GM12878 (cell line): ENCODE data around the gene SH2D2A. TPM values are rescaled to one million over a fixed set of nuclear protein-coding genes. Genes with fewer than 3 reads are reported as not detected.

Experiments used
- ATAC-seq: fragments of 200-7000 bp; cut with Tn5 transposase; 3 replicates; pipeline ENCODE4 v1.9.1; 2020; ENCODE audit warnings: mild to moderate bottlenecking, moderate library complexity
- BruUV-seq: library from RNA; stranded (reverse); fragments of 400-500 nt; replicated peaks from 2 replicates; lab custom pipeline; 2021; lab: Mats Ljungman, UMichigan
- CTCF ChIA-PET: fragments of 300-600 bp; sonication (Branson Sonifier 250); formaldehyde crosslinking; extraction: SDS; loops from one replicate; lab custom pipeline; 2021; ENCODE audit warnings: inconsistent platforms; lab: Yijun Ruan, JAX
- POLR2A ChIA-PET: fragments of 350-600 bp; formaldehyde crosslinking; extraction: SDS; loops from one replicate; lab custom pipeline; 2021; ENCODE audit warnings: inconsistent platforms; lab: Charles Lee
- RAD21 ChIA-PET: fragments of 300-600 bp; sonication (Branson Sonifier 250); formaldehyde crosslinking; loops from one replicate; lab custom pipeline; 2023; ENCODE audit warnings: antibody characterized with exemption; ENCODE audit not compliant: unreplicated experiment; lab: Charles Lee
- SMC1A ChIA-PET: fragments of 300-600 bp; sonication (Branson Sonifier 250); formaldehyde crosslinking; loops from one replicate; lab custom pipeline; 2023; ENCODE audit not compliant: unreplicated experiment, uncharacterized antibody; lab: Charles Lee
- DNase-seq: peaks from one replicate; pipeline ENCODE4 v3.0.0-alpha.2; 2011; ENCODE audit warnings: low read depth, low spot score
- FAIRE-seq: peaks from 3 replicates; lab custom pipeline; 2011; peaks lifted over from hg19 to GRCh38; lab: Jason Lieb, UNC
- H2AFZ ChIP-seq: 2 replicates; pipeline ENCODE4 v1.6.0; 2011; ENCODE audit warnings: low read depth, low read length, control low read depth; ENCODE audit not compliant: control insufficient read depth
- H3K27ac ChIP-seq: 2 replicates; pipeline ENCODE4 v1.5.1; 2011; ENCODE audit warnings: control low read depth; ENCODE audit not compliant: control insufficient read depth, insufficient read depth
- H3K27me3 ChIP-seq, 2 experiments: replicated peaks in 1 of 2; 2 replicates each; pipeline versions ENCODE4 v1.6.0 to v1.6.1; 2011; ENCODE audit warnings: low read length in 1 of 2; ENCODE audit not compliant: control insufficient read depth in 2 of 2, insufficient read depth in 2 of 2
- H3K36me3 ChIP-seq, 2 experiments: 2 replicates each; pipeline ENCODE4 v1.5.1; 2011; ENCODE audit warnings: low read length in 1 of 2; ENCODE audit not compliant: control insufficient read depth in 2 of 2, insufficient read depth in 2 of 2
- H3K4me1 ChIP-seq: 2 replicates; pipeline ENCODE4 v1.6.1; 2011; ENCODE audit warnings: mild to moderate bottlenecking, low read length, moderate library complexity, mixed read lengths; ENCODE audit not compliant: control insufficient read depth, insufficient read depth
- H3K4me2 ChIP-seq: 2 replicates; pipeline ENCODE4 v1.6.0; 2011; ENCODE audit warnings: control low read depth; ENCODE audit not compliant: control insufficient read depth, insufficient read depth
- H3K4me3 ChIP-seq: fragments of 200-600 bp; sonication (generic); 2 replicates; pipeline ENCODE4 v1.5.1; 2016
- H3K79me2 ChIP-seq: 2 replicates; pipeline ENCODE4 v1.6.0; 2011; ENCODE audit warnings: low read length; ENCODE audit not compliant: control insufficient read depth, insufficient read depth
- H3K9ac ChIP-seq: 2 replicates; pipeline ENCODE4 v1.8.0; 2011; ENCODE audit warnings: low read length, control low read depth, mixed read lengths; ENCODE audit not compliant: control insufficient read depth, insufficient read depth
- H3K9me3 ChIP-seq: replicated peaks from 3 replicates; pipeline ENCODE4 v1.5.1; 2011; ENCODE audit warnings: mild to moderate bottlenecking, low read length; ENCODE audit not compliant: control insufficient read depth, insufficient read depth
- H4K20me1 ChIP-seq: 2 replicates; pipeline ENCODE4 v1.6.0; 2011; ENCODE audit not compliant: control insufficient read depth, insufficient read depth
- ASH2L ChIP-seq: fragments of 300-600, 200-600 bp; sonication (generic); IDR thresholded peaks from 2 replicates; pipeline ENCODE4 v1.6.1; 2017; ENCODE audit warnings: low read depth, mild to moderate bottlenecking, borderline replicate concordance
- CHD1 ChIP-seq: IDR thresholded peaks from 2 replicates; pipeline ENCODE4 v1.6.1; 2012; ENCODE audit warnings: low read depth, low read length, improper control_type of control experiment
- E4F1 ChIP-seq: fragments of 450-650 bp; IDR thresholded peaks from 2 replicates; pipeline ENCODE4 v1.6.1; 2018; ENCODE audit warnings: borderline replicate concordance, mild to moderate bottlenecking; ENCODE audit not compliant: partially characterized antibody
- HDAC2 ChIP-seq: fragments of 200-600 bp; sonication (generic); IDR thresholded peaks from 2 replicates; pipeline ENCODE4 v1.6.1; 2017
- KLF5 ChIP-seq: fragments of 450-650 bp; IDR thresholded peaks from 2 replicates; pipeline ENCODE4 v1.6.1; 2014; ENCODE audit warnings: mild to moderate bottlenecking; ENCODE audit not compliant: partially characterized antibody
- MEF2B ChIP-seq: fragments of 450-650 bp; IDR thresholded peaks from 2 replicates; pipeline ENCODE4 v1.6.1; 2018; ENCODE audit warnings: mild to moderate bottlenecking, moderate library complexity; ENCODE audit not compliant: partially characterized antibody, poor library complexity, severe bottlenecking
- NBN ChIP-seq: fragments of 450-650 bp; IDR thresholded peaks from 2 replicates; pipeline ENCODE4 v1.6.1; 2016
- SIX5 ChIP-seq: IDR thresholded peaks from 2 replicates; pipeline ENCODE4 v1.6.1; 2011; ENCODE audit warnings: mild to moderate bottlenecking, low read depth, low read length, moderate library complexity; ENCODE audit not compliant: severe bottlenecking
- TARDBP ChIP-seq: IDR thresholded peaks from 2 replicates; pipeline ENCODE4 v1.6.1; 2016; ENCODE audit warnings: borderline replicate concordance
- ZNF217 ChIP-seq: fragments of 450-650 bp; IDR thresholded peaks from 2 replicates; pipeline ENCODE4 v1.6.1; 2017; ENCODE audit warnings: antibody characterized with exemption, mild to moderate bottlenecking
- WGBS: methylation state at CpG from one replicate; pipeline ENCODE4 v1.1.6; 2016; ENCODE audit warnings: low lambda C conversion rate; ENCODE audit not compliant: insufficient replicate concordance, insufficient coverage; ENCODE audit errors: missing lambda C conversion rate; 5-methylcytosine and 5-hydroxymethylcytosine counted together
- in situ Hi-C: fragments of 300-500 bp; cut with MboI; formaldehyde crosslinking; loops from 9 replicates; pipeline ENCODE4 v1.14.3; 2018; ENCODE audit warnings: mixed read lengths
- intact Hi-C: fragments of 100-400 bp; cut with micrococcal nuclease; formaldehyde crosslinking; loops from one replicate; pipeline ENCODE4 v1.14.2; 2022; ENCODE audit not compliant: unreplicated experiment
- polyA plus RNA-seq, 11 experiments: library from polyadenylated mRNA; depleted of rRNA in 4 of 11; unstranded in 6 of 11; stranded (reverse) in 5 of 11; fragments of >200 nt; fragmentation: Nextera tagmentation in 4 of 11; fragmentation: Illumina TruSeq in 1 of 11; extraction: Ambion mirVana in 4 of 11; extraction: Trizol in 1 of 11; gene quantifications; 1 replicate in 1 of 11; 2 replicates in 10 of 11; pipeline versions ENCODE4 v1.2.1 to v1.2.3, GENCODE V29; 2011 to 2016; ENCODE audit warnings: inconsistent platforms in 2 of 11, missing spikeins in 2 of 11, low read depth in 1 of 11
- total RNA-seq, 4 experiments: library from RNA; depleted of rRNA in 3 of 4; stranded (reverse); fragments of >200 nt in 3 of 4; fragmentation: Illumina TruSeq in 1 of 4; extraction: Trizol in 1 of 4; gene quantifications; 2 replicates each; pipeline versions ENCODE4 v1.2.1 to v1.2.3, GENCODE V29; 2013 to 2021

SH2D2A gene
- total and polyA plus RNA-seq, 10 of the 15 experiments (the other 5 are each of a cell fraction or from before 2014, with no cell fraction given): 0.72 to 15.9 (median 7.0) TPM

- ATAC-seq: peak; percentile 70
- H2AFZ ChIP-seq: no peak overlapping the region
- no peak overlapping the region for H3K27ac ChIP-seq
- in situ Hi-C loops: no loop called here
- no peaks in the 10 kb centered on the region for H3K9me3 ChIP-seq
- H3K9ac ChIP-seq: no peak overlapping the region
- H3K4me1 ChIP-seq: peaks cover 18% of the 10 kb centered on the region
- SMC1A ChIA-PET: interaction anchor here (1.1 to 3.0 kb wide), 8 partner anchors 10 to 81 kb away, joined by 3 to 15 read pairs (median 6); partner anchors contain the start of genes NTRK1 and PRCC
- peak; percentile 78 for FAIRE-seq
- H3K4me2 ChIP-seq: no peak overlapping the region
- TF ChIP-seq SIX5 (no peak), NBN (no peak), MEF2B (peak; percentile 73)
- no TSS peak for BruUV-seq
- no peaks in the 10 kb centered on the region; a peak in 2 of 4 replicates for H3K36me3 ChIP-seq
- intact Hi-C loops: no loop called here
- no peaks in the 10 kb centered on the region for H4K20me1 ChIP-seq
- RAD21 ChIA-PET: interaction anchor here (1.3 to 4.4 kb wide), 4 partner anchors 8 to 81 kb away, joined by 3 to 22 read pairs (median 8); partner anchors contain the start of gene NTRK1
- WGBS: 4% methylated on average over 2 of the region's 2 CpGs
- CTCF ChIA-PET: interaction anchor here (0.6 to 8.5 kb wide), 8 partner anchors 11 to 82 kb away, joined by 3 to 60 read pairs (median 8); partner anchors contain the start of gene INSRR
- H3K79me2 ChIP-seq: no peaks in the 10 kb centered on the region
- POLR2A ChIA-PET: interaction anchor here (0.5 to 1.6 kb wide), 5 partner anchors 9 to 205 kb away, joined by 3 to 5 read pairs (median 4); partner anchors contain the start of gene SH2D2A
- DNase-seq: no peak
- H3K27me3 ChIP-seq: no peaks in the 10 kb centered on the region
- no peak overlapping the region for H3K4me3 ChIP-seq
These were observed 9.0 kb downstream of the SH2D2A start for GRCh38 chr1:156807627-156808026.

- Histone ChIP-seq H3K9ac (no peak overlapping the region), H3K79me2 (no peaks in the 10 kb centered on the region), H3K27me3 (no peaks in the 10 kb centered on the region), H3K36me3 (no peaks in the 10 kb centered on the region; a peak in 2 of 4 replicates), H3K4me2 (no peak overlapping the region), H3K4me3 (no peak overlapping the region), H2AFZ (no peak overlapping the region), H4K20me1 (no peaks in the 10 kb centered on the region), H3K27ac (no peak overlapping the region), H3K9me3 (no peaks in the 10 kb centered on the region), H3K4me1 (peaks cover 18% of the 10 kb centered on the region)
- ChIA-PET CTCF (interaction anchor here (1.3 to 8.5 kb wide), 5 partner anchors 10 to 81 kb away, joined by 3 to 60 read pairs (median 15); partner anchors contain the start of gene INSRR), RAD21 (interaction anchor here (1.3 to 4.4 kb wide), 4 partner anchors 9 to 80 kb away, joined by 3 to 22 read pairs (median 8); partner anchors contain the start of gene NTRK1), POLR2A (interaction anchor here (1.4 to 1.6 kb wide), 2 partner anchors 10 to 26 kb away, joined by 4 to 5 read pairs; partner anchors contain the start of gene SH2D2A), SMC1A (interaction anchor here (1.1 to 3.0 kb wide), 7 partner anchors 9 to 80 kb away, joined by 3 to 15 read pairs (median 5); partner anchors contain the start of gene NTRK1)
- no TSS peak for BruUV-seq
- ATAC-seq: no peak; the same call in 1 of the 3 replicates
- WGBS: 95% methylated on average over 6 of the region's 7 CpGs
- intact Hi-C loops (no loop called here), in situ Hi-C loops (no loop called here)
- DNase-seq: no peak
- no peak for FAIRE-seq
- TF ChIP-seq HDAC2 (no peak), CHD1 (no peak), ZNF217 (no peak), KLF5 (no peak), TARDBP (no peak), ASH2L (no peak), E4F1 (no peak)
These were observed 9.9 kb downstream of the SH2D2A start for GRCh38 chr1:156806512-156807440.
